IMR-90 (cell line): Measurements from ENCODE around the gene PTH1R. TPM values are rescaled to one million over a fixed set of nuclear protein-coding genes. Genes with fewer than 3 reads are reported as not detected.

Experiments used
- ATAC-seq: fragments of 200-7000 bp; cut with Tn5 transposase; 2 replicates; pipeline ENCODE4 v1.9.1; 2020; ENCODE audit warnings: low read depth, mild to moderate bottlenecking, moderate library complexity
- BruUV-seq: library from RNA; stranded (reverse); fragments of 400-500 nt; replicated peaks from 2 replicates; lab custom pipeline; 2021; lab: Mats Ljungman, UMichigan
- CTCF ChIA-PET: fragments of 300-600 bp; formaldehyde crosslinking; extraction: SDS; loops from one replicate; lab custom pipeline; 2021; ENCODE audit warnings: antibody characterized with exemption; lab: Yijun Ruan, JAX
- POLR2A ChIA-PET: fragments of 300-600 bp; sonication (Branson Sonifier 250); formaldehyde crosslinking; loops from one replicate; lab custom pipeline; 2022; ENCODE audit warnings: antibody characterized with exemption; ENCODE audit not compliant: unreplicated experiment; lab: Charles Lee
- DNase-seq: peaks from one replicate; pipeline ENCODE4 v3.0.0; 2013
- H2AFZ ChIP-seq: replicated peaks from 2 replicates; pipeline ENCODE3; 2013; ENCODE audit warnings: low read length, mild to moderate bottlenecking; ENCODE audit not compliant: poor library complexity
- H2AK5ac ChIP-seq: 2 replicates; pipeline ENCODE4 v1.6.1; 2013; ENCODE audit warnings: low read depth, low read length, inconsistent platforms
- H2AK9ac ChIP-seq: replicated peaks from 2 replicates; pipeline ENCODE3; 2013; ENCODE audit warnings: mild to moderate bottlenecking, low read depth, low read length, moderate library complexity; ENCODE audit not compliant: poor library complexity
- H2BK120ac ChIP-seq: 2 replicates; pipeline ENCODE4 v1.6.1; 2013; ENCODE audit warnings: low read depth, low read length, inconsistent platforms
- H2BK15ac ChIP-seq: 3 replicates; pipeline ENCODE4 v1.6.1; 2013; ENCODE audit warnings: low read depth, low read length, inconsistent platforms
- H2BK20ac ChIP-seq: 2 replicates; pipeline ENCODE4 v1.6.1; 2013; ENCODE audit warnings: low read depth, mild to moderate bottlenecking, inconsistent platforms, low read length, moderate library complexity
- H2BK5ac ChIP-seq: 2 replicates; pipeline ENCODE4 v1.6.1; 2013; ENCODE audit warnings: mild to moderate bottlenecking, low read depth, low read length, inconsistent platforms; ENCODE audit not compliant: poor library complexity, severe bottlenecking
- H3K14ac ChIP-seq: replicated peaks from 2 replicates; pipeline ENCODE4 v1.6.1; 2013; ENCODE audit warnings: low read depth, low read length, inconsistent platforms
- H3K18ac ChIP-seq: 2 replicates; pipeline ENCODE4 v1.6.1; 2013; ENCODE audit warnings: low read depth, low read length, control low read depth
- H3K23ac ChIP-seq: 2 replicates; pipeline ENCODE4 v1.6.1; 2013; ENCODE audit warnings: low read depth, low read length, inconsistent platforms
- H3K27ac ChIP-seq: 2 replicates; pipeline ENCODE4 v1.5.1; 2013; ENCODE audit warnings: mild to moderate bottlenecking, control low read depth, low read length; ENCODE audit not compliant: insufficient read depth
- H3K27me3 ChIP-seq: 2 replicates; pipeline ENCODE4 v1.6.1; 2013; ENCODE audit warnings: low read length; ENCODE audit not compliant: control insufficient read depth, insufficient read depth
- H3K36me3 ChIP-seq: 2 replicates; pipeline ENCODE4 v1.6.1; 2013; ENCODE audit warnings: low read length, mixed read lengths; ENCODE audit not compliant: control insufficient read depth, insufficient read depth
- H3K4ac ChIP-seq: 2 replicates; pipeline ENCODE4 v1.6.1; 2013; ENCODE audit warnings: low read depth, low read length, inconsistent platforms
- H3K4me1 ChIP-seq: 2 replicates; pipeline ENCODE4 v1.6.1; 2013; ENCODE audit warnings: low read length, mixed read lengths; ENCODE audit not compliant: control insufficient read depth, insufficient read depth
- H3K4me2 ChIP-seq: 2 replicates; pipeline ENCODE4 v1.6.1; 2013; ENCODE audit warnings: low read depth, mild to moderate bottlenecking, control low read depth, low read length, moderate library complexity
- H3K4me3 ChIP-seq: 2 replicates; pipeline ENCODE4 v1.5.1; 2013; ENCODE audit warnings: low read depth, mild to moderate bottlenecking, control low read depth, low read length, moderate library complexity; ENCODE audit not compliant: insufficient read depth
- H3K56ac ChIP-seq: 2 replicates; pipeline ENCODE4 v1.6.1; 2013; ENCODE audit warnings: low read length, inconsistent platforms; ENCODE audit not compliant: insufficient read depth; ENCODE audit errors: extremely low read depth
- H3K79me1 ChIP-seq, 2 experiments: 2 replicates each; pipeline ENCODE4 v1.6.1; 2013; ENCODE audit warnings: low read length in 2 of 2, inconsistent platforms in 1 of 2, low read depth in 1 of 2
- H3K9ac ChIP-seq: 2 replicates; pipeline ENCODE4 v1.6.1; 2013; ENCODE audit warnings: low read depth, low read length, control low read depth
- H3K9me1 ChIP-seq: 2 replicates; pipeline ENCODE4 v1.6.1; 2013; ENCODE audit warnings: low read length, inconsistent platforms; ENCODE audit not compliant: insufficient read depth
- H3K9me3 ChIP-seq: 2 replicates; pipeline ENCODE4 v1.6.1; 2013; ENCODE audit warnings: low read length; ENCODE audit not compliant: control insufficient read depth, insufficient read depth
- H4K20me1 ChIP-seq: 2 replicates; pipeline ENCODE4 v1.6.1; 2013; ENCODE audit warnings: low read length, inconsistent platforms; ENCODE audit not compliant: insufficient read depth
- H4K5ac ChIP-seq: 2 replicates; pipeline ENCODE4 v1.6.1; 2013; ENCODE audit warnings: mild to moderate bottlenecking, low read depth, low read length, control low read depth
- H4K8ac ChIP-seq, 2 experiments: 2 replicates each; pipeline ENCODE4 v1.6.1; 2013; ENCODE audit warnings: low read depth in 2 of 2, low read length in 2 of 2, control low read depth in 1 of 2, inconsistent platforms in 1 of 2
- H4K91ac ChIP-seq: 2 replicates; pipeline ENCODE4 v1.6.1; 2013; ENCODE audit warnings: low read depth, low read length, inconsistent platforms; ENCODE audit not compliant: insufficient read depth
- BHLHE40 ChIP-seq: fragments of 150-350 bp; IDR thresholded peaks from 2 replicates; pipeline ENCODE4 v1.6.1; 2016; ENCODE audit warnings: mild to moderate bottlenecking, low read depth, low read length
- CEBPB ChIP-seq: IDR thresholded peaks from 2 replicates; pipeline ENCODE4 v1.6.1; 2012; ENCODE audit warnings: low read depth, low read length, improper control_type of control experiment
- FOS ChIP-seq: fragments of 150-350 bp; IDR thresholded peaks from 2 replicates; pipeline ENCODE4 v1.6.1; 2016; ENCODE audit warnings: low read depth, low read length
- MAFK ChIP-seq: IDR thresholded peaks from 2 replicates; pipeline ENCODE4 v1.6.1; 2012; ENCODE audit warnings: low read depth, low read length, improper control_type of control experiment
- MAZ ChIP-seq: IDR thresholded peaks from 2 replicates; pipeline ENCODE4 v1.6.1; 2012; ENCODE audit warnings: low read depth, mild to moderate bottlenecking, low read length, improper control_type of control experiment, moderate library complexity, borderline replicate concordance
- NFE2L2 ChIP-seq: fragments of 150-350 bp; IDR thresholded peaks from 2 replicates; pipeline ENCODE4 v1.6.1; 2016; ENCODE audit warnings: low read depth, mild to moderate bottlenecking, low read length
- RCOR1 ChIP-seq: IDR thresholded peaks from 2 replicates; pipeline ENCODE4 v1.6.1; 2012; ENCODE audit warnings: mild to moderate bottlenecking, low read length, improper control_type of control experiment; ENCODE audit not compliant: insufficient replicate concordance
- RFX5 ChIP-seq: IDR thresholded peaks from 2 replicates; pipeline ENCODE4 v1.8.0; 2012; ENCODE audit warnings: low read depth, mild to moderate bottlenecking, low read length, moderate library complexity
- SMC3 ChIP-seq: fragments of 150-350 bp; IDR thresholded peaks from 2 replicates; pipeline ENCODE4 v1.6.1; 2016; ENCODE audit warnings: low read depth, mild to moderate bottlenecking, antibody characterized with exemption, low read length, moderate library complexity
- WGBS, 2 experiments: methylation state at CpG; one replicate each; pipeline versions ENCODE4 v1.1.5 to v1.1.7; 2013; ENCODE audit warnings: missing lambda C conversion rate in 2 of 2; ENCODE audit not compliant: insufficient read length in 1 of 2; ENCODE audit errors: extremely low coverage in 2 of 2; 5-methylcytosine and 5-hydroxymethylcytosine counted together
- dilution Hi-C: fragments of 300-500 bp; cut with HindIII; formaldehyde crosslinking; loops from one replicate; pipeline ENCODE4 v1.14.3; 2018; ENCODE audit warnings: low sequenced_read_pairs; ENCODE audit not compliant: unreplicated experiment
- in situ Hi-C: fragments of 300-500 bp; cut with MboI; formaldehyde crosslinking; loops from 3 replicates; pipeline ENCODE4 v1.14.3; 2019; ENCODE audit warnings: low sequenced_read_pairs, inconsistent platforms, mixed read lengths
- intact Hi-C: fragments of 100-400 bp; cut with micrococcal nuclease; formaldehyde crosslinking; loops from 2 replicates; pipeline ENCODE4 v1.10.0; 2022
- polyA plus RNA-seq, 3 experiments: library from polyadenylated mRNA; depleted of rRNA; stranded (reverse); fragments of >200 nt; gene quantifications; 2 replicates each; pipeline ENCODE4 v1.2.3, GENCODE V29; 2012; ENCODE audit warnings: low replicate concordance in 1 of 3
- total RNA-seq: library from RNA; depleted of rRNA; stranded (reverse); fragments of >200 nt; gene quantifications from 2 replicates; pipeline ENCODE4 v1.2.3, GENCODE V29; 2012

PTH1R gene
- total and polyA plus RNA-seq, 2 of the 4 experiments (the other 2 are of a cell fraction), result 0.15 to 0.18 TPM

GRCh38 chr3:46908986-46909534 lies 31.5 kb downstream of the PTH1R start:
- Histone ChIP-seq H2AK9ac (peak overlapping the region; percentile 83), H3K9me1 (peaks cover 8% of the 10 kb centered on the region), H3K4me3 (no peak overlapping the region), H3K14ac (0 out of 2 replicates have a peak overlapping the region, but pooled peaks have one; percentile 23), H3K9ac (no peak overlapping the region), H3K27me3 (peaks cover 2% of the 10 kb centered on the region; the same call in 1 of the 2 replicates), H4K5ac (no peak overlapping the region), H2BK20ac (no peak overlapping the region), H4K20me1 (no peaks in the 10 kb centered on the region), H2BK15ac (no peak overlapping the region), H3K56ac (no peak overlapping the region), H2AFZ (peak overlapping the region; percentile 83), H2BK5ac (no peak overlapping the region), H2BK120ac (no peak overlapping the region), H3K79me1 (no peaks in the 10 kb centered on the region), H3K27ac (no peak overlapping the region), H3K36me3 (no peaks in the 10 kb centered on the region), H3K9me3 (no peaks in the 10 kb centered on the region), H3K23ac (no peak overlapping the region), H4K91ac (no peak overlapping the region), H4K8ac (no peak overlapping the region), H3K4me1 (peaks cover 9% of the 10 kb centered on the region; the same call in 1 of the 2 replicates), H3K4me2 (peak overlapping the region; percentile 16; the same call in 1 of the 2 replicates), H3K4ac (no peak overlapping the region), H2AK5ac (no peak overlapping the region), H3K18ac (no peak overlapping the region)
- WGBS, 2 experiments, result 81% methylated on average over 4 of the region's 8 CpGs; no CpG with 5 or more reads in 1 of the 2 experiments
- ChIA-PET CTCF (interaction anchor here (0.7 to 1.2 kb wide), 3 partner anchors 206 to 245 kb away, joined by 3 to 4 read pairs (median 3); no protein-coding TSS in a partner anchor), POLR2A (no interaction called here)
- no peak for ATAC-seq
- DNase-seq, result no peak
- intact Hi-C loops, result loop anchor here (1.0 to 5.0 kb wide), 3 partner anchors 43 to 422 kb away; no protein-coding TSS in a partner anchor
- TF ChIP-seq NFE2L2 (no peak), CEBPB (no peak), FOS (no peak), RFX5 (no peak), SMC3 (no peak), RCOR1 (no peak), BHLHE40 (no peak), MAFK (no peak), MAZ (no peak)
- BruUV-seq, result no TSS peak
- in situ Hi-C loops, result no loop called here
- dilution Hi-C loops, result no loop called here
